T-helper 17 cell (primary cell): ENCODE data around the gene PCDHGA5. TPM values are rescaled to one million over a fixed set of nuclear protein-coding genes. Genes with fewer than 3 reads are reported as not detected.

Experiments used
- total RNA-seq, 4 donors: library from RNA in 2 of 4; stranded (reverse) in 2 of 4; gene quantifications; one replicate each; pipeline ENCODE4 v1.2.3 and lab custom pipeline; 2022 to 2026

Gene PCDHGA5
- total RNA-seq, 2 donors from 2014 or later = 0.16 TPM; not detected in 1

Other genes starting within 250 kb of the PCDHGA5 start
- not detected for gene PCDHB4, start 242.3 kb upstream of the PCDHGA5 start, total RNA-seq
- under 1 TPM; 0.12 to 0.34 TPM for gene PCDHB5, start 229.0 kb upstream of the PCDHGA5 start, total RNA-seq
- gene PCDHB6, start 214.1 kb upstream of the PCDHGA5 start, total RNA-seq = not detected
- not detected for gene PCDHB7, start 191.5 kb upstream of the PCDHGA5 start, total RNA-seq
- gene PCDHB8, start 186.4 kb upstream of the PCDHGA5 start, total RNA-seq = not detected
- not detected for gene PCDHB16, start 181.8 kb upstream of the PCDHGA5 start, total RNA-seq
- 1 to 10 TPM in 1 of 2 donors, not detected in 1; 1.0 TPM for gene PCDHB9, start 177.0 kb upstream of the PCDHGA5 start, total RNA-seq
- gene PCDHB10, start 171.8 kb upstream of the PCDHGA5 start, total RNA-seq = not detected
- gene PCDHB11, start 164.5 kb upstream of the PCDHGA5 start, total RNA-seq = not detected
- gene PCDHB12, start 155.4 kb upstream of the PCDHGA5 start, total RNA-seq = not detected
- not detected for gene PCDHB13, start 150.2 kb upstream of the PCDHGA5 start, total RNA-seq
- not detected for gene PCDHB14, start 140.8 kb upstream of the PCDHGA5 start, total RNA-seq
- gene PCDHB15, start 118.8 kb upstream of the PCDHGA5 start, total RNA-seq = under 1 TPM in 1 of 2 donors, not detected in 1; 0.10 TPM
- under 1 TPM; 0.65 to 0.70 TPM for gene SLC25A2, start 60.1 kb upstream of the PCDHGA5 start, total RNA-seq
- 10 to 100 TPM; 74.4 to 90.7 TPM for gene TAF7, start 43.4 kb upstream of the PCDHGA5 start, total RNA-seq
- not detected for gene PCDHGA1, start 33.6 kb upstream of the PCDHGA5 start, total RNA-seq
- not detected for gene PCDHGA2, start 25.4 kb upstream of the PCDHGA5 start, total RNA-seq
- gene PCDHGA3, start 20.3 kb upstream of the PCDHGA5 start, total RNA-seq = under 1 TPM in 1 of 2 donors, not detected in 1; 0.22 TPM
- gene PCDHGB1, start 14.1 kb upstream of the PCDHGA5 start, total RNA-seq = under 1 TPM in 1 of 2 donors, not detected in 1; 0.13 TPM
- under 1 TPM in 1 of 2 donors, not detected in 1; 0.12 TPM for gene PCDHGA4, start 9.1 kb upstream of the PCDHGA5 start, total RNA-seq
- under 1 TPM; 0.44 to 0.45 TPM for gene PCDHGB2, start 4.2 kb upstream of the PCDHGA5 start, total RNA-seq
- under 1 TPM; 0.13 to 0.32 TPM for gene PCDHGB3, start 6.1 kb downstream of the PCDHGA5 start, total RNA-seq
- under 1 TPM; 0.10 to 0.40 TPM for gene PCDHGA6, start 9.7 kb downstream of the PCDHGA5 start, total RNA-seq
- under 1 TPM in 1 of 2 donors, not detected in 1; 0.25 TPM for gene PCDHGA7, start 18.6 kb downstream of the PCDHGA5 start, total RNA-seq
- under 1 TPM; 0.08 to 0.10 TPM for gene PCDHGB4, start 23.5 kb downstream of the PCDHGA5 start, total RNA-seq
- under 1 TPM in 1 of 2 donors, not detected in 1; 0.05 TPM for gene PCDHGA8, start 28.5 kb downstream of the PCDHGA5 start, total RNA-seq
- gene PCDHGB5, start 33.8 kb downstream of the PCDHGA5 start, total RNA-seq = under 1 TPM; 0.26 to 0.35 TPM
- gene PCDHGA9, start 38.6 kb downstream of the PCDHGA5 start, total RNA-seq = not detected
- under 1 TPM; 0.10 to 0.20 TPM for gene PCDHGB6, start 43.9 kb downstream of the PCDHGA5 start, total RNA-seq
- under 1 TPM; 0.10 to 0.18 TPM for gene PCDHGA10, start 48.8 kb downstream of the PCDHGA5 start, total RNA-seq
- not detected for gene PCDHGB7, start 53.5 kb downstream of the PCDHGA5 start, total RNA-seq
- not detected for gene PCDHGA11, start 56.9 kb downstream of the PCDHGA5 start, total RNA-seq
- not detected for gene PCDHGA12, start 66.3 kb downstream of the PCDHGA5 start, total RNA-seq
- not detected for gene PCDHGC3, start 111.8 kb downstream of the PCDHGA5 start, total RNA-seq
- not detected for gene PCDHGC4, start 120.9 kb downstream of the PCDHGA5 start, total RNA-seq
- not detected for gene PCDHGC5, start 124.9 kb downstream of the PCDHGA5 start, total RNA-seq